ENCODE data around the gene ZIM2.

Gene ZIM2

GRCh38 chr19:56736571-56736970 is 104.0 kb downstream of the ZIM2 start:
- no peak overlapping the region for H3K4me3 ChIP-seq (ENCODE audit: low read length)
- DNase-seq (ENCODE audit: low read depth): no peak
- TF ChIP-seq, protein P1, sequence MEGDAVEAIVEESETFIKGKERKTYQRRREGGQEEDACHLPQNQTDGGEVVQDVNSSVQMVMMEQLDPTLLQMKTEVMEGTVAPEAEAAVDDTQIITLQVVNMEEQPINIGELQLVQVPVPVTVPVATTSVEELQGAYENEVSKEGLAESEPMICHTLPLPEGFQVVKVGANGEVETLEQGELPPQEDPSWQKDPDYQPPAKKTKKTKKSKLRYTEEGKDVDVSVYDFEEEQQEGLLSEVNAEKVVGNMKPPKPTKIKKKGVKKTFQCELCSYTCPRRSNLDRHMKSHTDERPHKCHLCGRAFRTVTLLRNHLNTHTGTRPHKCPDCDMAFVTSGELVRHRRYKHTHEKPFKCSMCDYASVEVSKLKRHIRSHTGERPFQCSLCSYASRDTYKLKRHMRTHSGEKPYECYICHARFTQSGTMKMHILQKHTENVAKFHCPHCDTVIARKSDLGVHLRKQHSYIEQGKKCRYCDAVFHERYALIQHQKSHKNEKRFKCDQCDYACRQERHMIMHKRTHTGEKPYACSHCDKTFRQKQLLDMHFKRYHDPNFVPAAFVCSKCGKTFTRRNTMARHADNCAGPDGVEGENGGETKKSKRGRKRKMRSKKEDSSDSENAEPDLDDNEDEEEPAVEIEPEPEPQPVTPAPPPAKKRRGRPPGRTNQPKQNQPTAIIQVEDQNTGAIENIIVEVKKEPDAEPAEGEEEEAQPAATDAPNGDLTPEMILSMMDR (conservative IDR thresholded peaks at IDR 0.05; ENCODE audit: low read length): no peak

GRCh38 chr19:56732976-56733375 is 107.5 kb downstream of the ZIM2 start:
- TF ChIP-seq, protein P1 (conservative IDR thresholded peaks at IDR 0.05; ENCODE audit: low read length): no peak
- no peak overlapping the region for H3K4me3 ChIP-seq (ENCODE audit: low read length)
- DNase-seq (ENCODE audit: low read depth): no peak

GRCh38 chr19:56727677-56728076 is 112.8 kb downstream of the ZIM2 start:
- TF ChIP-seq, protein P1 (conservative IDR thresholded peaks at IDR 0.05; ENCODE audit: low read length): no peak
- no peak overlapping the region for H3K4me3 ChIP-seq (ENCODE audit: low read length)
- no peak for DNase-seq (ENCODE audit: low read depth)

DNA sequence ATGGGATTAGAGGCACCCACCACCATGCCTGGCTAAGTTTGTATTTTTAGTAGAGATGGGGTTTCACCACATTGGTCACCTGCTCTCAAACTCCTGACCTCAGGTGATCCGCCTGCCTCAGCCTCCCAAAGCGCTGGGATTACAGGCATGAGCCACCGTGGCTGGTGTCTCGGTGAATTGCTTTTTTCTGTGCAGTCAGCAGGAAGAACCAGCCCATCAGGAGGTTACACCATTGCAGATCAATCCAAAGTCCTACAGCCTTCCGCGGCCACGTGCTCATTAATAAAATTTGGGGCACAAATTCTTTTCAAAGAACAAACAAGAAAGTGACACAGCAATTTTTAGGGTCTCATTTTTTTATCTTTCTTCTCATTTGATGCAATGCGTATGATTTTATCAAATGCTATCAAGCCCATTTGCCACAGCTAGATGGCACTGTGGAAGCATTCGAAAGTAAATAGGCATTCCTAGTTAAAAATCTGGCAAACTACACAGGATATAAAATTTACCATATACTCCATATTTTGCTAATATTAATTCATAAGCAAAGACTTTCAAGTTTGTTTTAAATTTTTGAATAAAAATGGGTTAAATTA is 114.6 kb downstream of the ZIM2 start:
- H3K4me3 ChIP-seq (ENCODE audit: low read length): no peak overlapping the region
- TF ChIP-seq, protein P1 (conservative IDR thresholded peaks at IDR 0.05; ENCODE audit: low read length): no peak
- DNase-seq (ENCODE audit: low read depth): no peak

Measured in AG10803 (cell line).